Keratinocyte (primary cell): ENCODE results near the gene PYM1.

Source experiments
- CTCF ChIP-seq, 3 experiments: IDR thresholded peaks in 1 of 3; conservative IDR thresholded peaks in 1 of 3; optimal IDR thresholded peaks in 1 of 3; 2 replicates in 2 of 3; 3 replicates in 1 of 3; pipeline versions ENCODE3 to v1.5.1; 2011; ENCODE audit warnings: low read length in 3 of 3, mild to moderate bottlenecking in 3 of 3, moderate library complexity in 2 of 3, control low read depth in 1 of 3, inconsistent platforms in 1 of 3; ENCODE audit not compliant: insufficient read depth in 2 of 3; ENCODE audit errors: extremely low read depth in 1 of 3
- EZH2 ChIP-seq: IDR thresholded peaks from one replicate; pipeline ENCODE4 v1.6.1; 2012; ENCODE audit warnings: inconsistent platforms, mild to moderate bottlenecking, low read length, moderate library complexity

DNA sequence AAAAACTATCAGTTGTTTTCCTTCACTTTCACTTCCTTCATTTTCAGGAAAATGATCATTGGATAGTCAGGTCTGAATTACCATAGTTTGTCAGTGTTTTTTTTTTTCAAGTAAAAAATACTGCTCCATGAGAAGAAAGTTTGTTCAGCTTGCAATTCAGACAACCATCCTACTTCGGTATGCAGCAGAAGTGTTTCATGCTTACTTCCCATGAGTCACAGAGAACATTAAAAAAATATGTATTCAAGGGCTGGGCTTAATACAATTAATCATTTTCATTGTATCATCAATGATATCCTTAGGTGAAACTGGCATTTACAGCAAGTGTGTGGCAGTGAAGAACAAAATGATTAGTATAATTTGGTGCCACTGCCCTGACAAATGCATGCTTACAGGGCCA is 21.6 kb downstream of the PYM1 start:
- TF ChIP-seq CTCF (optimal IDR thresholded peaks at IDR 0.05 in 1 of 3, IDR thresholded peaks at IDR 0.05 in 1 of 3, conservative IDR thresholded peaks at IDR 0.05 in 1 of 3; ENCODE audit: extremely low read depth in 1 of 3, insufficient read depth in 2 of 3, low read length in 3 of 3) (no peak), EZH2 (no peak)
